Measurements from ENCODE around the gene PLTP. TPM values are rescaled to one million over a fixed set of nuclear protein-coding genes. Genes with fewer than 3 reads are reported as not detected.

Gene PLTP
- total and polyA plus RNA-seq, 2 of the 13 experiments (the other 11 are each of a cell fraction or from before 2014, with no cell fraction given) = 16.9 to 28.6 TPM

- TF ChIP-seq ARID4A (CRISPR knock-in tag; IDR thresholded peaks at IDR 0.05; ENCODE audit: borderline replicate concordance) (0 out of 2 replicates have a peak, but pooled peaks have one; percentile 6), ZMYM2 (CRISPR knock-in tag; IDR thresholded peaks at IDR 0.05) (0 out of 2 replicates have a peak, but pooled peaks have one; percentile 21), ZBTB38 (CRISPR knock-in tag; IDR thresholded peaks at IDR 0.05) (peak; percentile 79), RBFOX2 (IDR thresholded peaks at IDR 0.05; ENCODE audit: low read depth, low read length) (0 out of 2 replicates have a peak, but pooled peaks have one; percentile 6), ZNF770 (CRISPR knock-in tag; IDR thresholded peaks at IDR 0.05) (peak; percentile 98), ZXDC (CRISPR knock-in tag; IDR thresholded peaks at IDR 0.05) (0 out of 2 replicates have a peak, but pooled peaks have one; percentile 61), ZNF614 (CRISPR knock-in tag; IDR thresholded peaks at IDR 0.05; ENCODE audit: borderline replicate concordance) (0 out of 2 replicates have a peak, but pooled peaks have one; percentile 4), ZNF136 (CRISPR knock-in tag; IDR thresholded peaks at IDR 0.05; ENCODE audit: low read depth) (0 out of 2 replicates have a peak, but pooled peaks have one; percentile 1), ZNF460 (CRISPR knock-in tag; IDR thresholded peaks at IDR 0.05; ENCODE audit: borderline replicate concordance) (peak; percentile 80), HES4 (CRISPR knock-in tag; IDR thresholded peaks at IDR 0.05; ENCODE audit: borderline replicate concordance) (0 out of 2 replicates have a peak, but pooled peaks have one; percentile 38), ZSCAN25 (CRISPR knock-in tag; IDR thresholded peaks at IDR 0.05) (0 out of 2 replicates have a peak, but pooled peaks have one; percentile 11), SMAD1 (CRISPR knock-in tag; IDR thresholded peaks at IDR 0.05; ENCODE audit: borderline replicate concordance, low read depth) (0 out of 2 replicates have a peak, but pooled peaks have one; percentile 15), FOXO4 (CRISPR knock-in tag; conservative IDR thresholded peaks at IDR 0.05) (0 out of 2 replicates have a peak, but pooled peaks have one; percentile 46), ZNF768 (CRISPR knock-in tag; IDR thresholded peaks at IDR 0.05) (peak; percentile 27; the same call in 1 of the 2 replicates), KDM1A (CRISPR knock-in tag; IDR thresholded peaks at IDR 0.05) (peak; percentile 54; the same call in 1 of the 2 replicates), KDM2A (CRISPR knock-in tag; IDR thresholded peaks at IDR 0.05; ENCODE audit: borderline replicate concordance, low read depth) (peak; percentile 40; the same call in 1 of the 2 replicates)
Observed at GRCh38 chr20:45931680-45932079, 19.7 kb upstream of the PLTP start (continued).

All from HepG2 (cell line).